Muscle of leg (tissue), 11 donors: ENCODE results near the gene PDZRN3. TPM values are rescaled to one million over a fixed set of nuclear protein-coding genes. Genes with fewer than 3 reads are reported as not detected.

Source experiments
- DNase-seq: peaks from one replicate; pipeline ENCODE4 v3.0.0; 2013
- H3K27ac ChIP-seq: one replicate; pipeline ENCODE4 v1.5.1; 2013; ENCODE audit warnings: mild to moderate bottlenecking, low read length, control low read depth
- H3K27me3 ChIP-seq: one replicate; pipeline ENCODE4 v1.6.1; 2013; ENCODE audit warnings: low read length; ENCODE audit not compliant: control insufficient read depth, insufficient read depth
- H3K36me3 ChIP-seq: one replicate; pipeline ENCODE4 v1.6.1; 2013; ENCODE audit warnings: low read length; ENCODE audit not compliant: control insufficient read depth, insufficient read depth
- H3K4me1 ChIP-seq: one replicate; pipeline ENCODE4 v1.6.1; 2013; ENCODE audit warnings: low read length; ENCODE audit not compliant: control insufficient read depth, insufficient read depth
- H3K4me3 ChIP-seq: one replicate; pipeline ENCODE4 v1.5.1; 2013; ENCODE audit warnings: low read length, control low read depth
- H3K9me3 ChIP-seq: replicated peaks from 2 replicates; pipeline ENCODE4 v1.6.1; 2013; ENCODE audit warnings: low read depth, low read length; ENCODE audit not compliant: control insufficient read depth
- WGBS: methylation state at CpG from one replicate; pipeline ENCODE4 v1.1.5; 2013; ENCODE audit warnings: missing lambda C conversion rate; ENCODE audit not compliant: insufficient coverage; 5-methylcytosine and 5-hydroxymethylcytosine counted together
- polyA plus RNA-seq, 8 donors: library from polyadenylated mRNA; unstranded; fragments of 120-200 nt; gene quantifications; one replicate each; pipeline versions ENCODE4 v1.2.1 to v1.2.3, GENCODE V29; 2013; ENCODE audit warnings: inconsistent platforms in 1 of 8, low replicate concordance in 1 of 8; ENCODE audit not compliant: insufficient read length in 8 of 8, insufficient read depth in 1 of 8
- total RNA-seq: library from RNA; stranded (reverse); fragments of 120-200 nt; gene quantifications from one replicate; pipeline ENCODE4 v1.2.4, GENCODE V29; 2013

The PDZRN3 gene
- total and polyA plus RNA-seq, 9 donors = 57.1 to 96.4 (median 79.7) TPM

GRCh38 chr3:73379465-73379864, 245.3 kb downstream of the PDZRN3 start:
- Histone ChIP-seq H3K4me1 (no peaks in the 10 kb centered on the region), H3K27me3 (no peaks in the 10 kb centered on the region), H3K4me3 (no peak overlapping the region), H3K9me3 (no peaks in the 10 kb centered on the region), H3K27ac (no peak overlapping the region), H3K36me3 (peaks cover 14% of the 10 kb centered on the region)
- no peak for DNase-seq
- no CpG with 5 or more reads among the region's 2 CpGs for WGBS

GRCh38 chr3:73378207-73378606, 246.5 kb downstream of the PDZRN3 start:
- no peaks in the 10 kb centered on the region for H3K27me3 ChIP-seq
- H3K27ac ChIP-seq = no peak overlapping the region
- H3K4me3 ChIP-seq = no peak overlapping the region
- no CpG with 5 or more reads among the region's 2 CpGs for WGBS
- no peaks in the 10 kb centered on the region for H3K9me3 ChIP-seq
- H3K4me1 ChIP-seq = no peaks in the 10 kb centered on the region
- no peak for DNase-seq
- peaks cover 1% of the 10 kb centered on the region for H3K36me3 ChIP-seq

GRCh38 chr3:73365756-73366397, 258.9 kb downstream of the PDZRN3 start:
- H3K27ac ChIP-seq = peak overlapping the region; percentile 55
- H3K4me1 ChIP-seq = peaks cover 5% of the 10 kb centered on the region
- no peaks in the 10 kb centered on the region for H3K36me3 ChIP-seq
- H3K27me3 ChIP-seq = no peaks in the 10 kb centered on the region
- WGBS = 48% methylated on average over 12 of the region's 12 CpGs
- no peaks in the 10 kb centered on the region for H3K9me3 ChIP-seq
- peak; percentile 95 for DNase-seq
- no peak overlapping the region for H3K4me3 ChIP-seq

GRCh38 chr3:73364517-73364916, 260.2 kb downstream of the PDZRN3 start:
- WGBS = 57% methylated on average over 1 of the region's 1 CpG
- no peak for DNase-seq
- Histone ChIP-seq H3K36me3 (no peaks in the 10 kb centered on the region), H3K9me3 (no peaks in the 10 kb centered on the region), H3K27me3 (no peaks in the 10 kb centered on the region), H3K27ac (no peak overlapping the region), H3K4me3 (no peak overlapping the region), H3K4me1 (peaks cover 5% of the 10 kb centered on the region)

- Histone ChIP-seq H3K27me3 (no peaks in the 10 kb centered on the region), H3K4me1 (peaks cover 5% of the 10 kb centered on the region), H3K27ac (no peak overlapping the region), H3K9me3 (peaks cover 3% of the 10 kb centered on the region), H3K36me3 (no peaks in the 10 kb centered on the region), H3K4me3 (no peak overlapping the region)
- WGBS = no CpG with 5 or more reads among the region's 3 CpGs
- DNase-seq = no peak
These were observed 261.6 kb downstream of the PDZRN3 start for GRCh38 chr3:73363093-73363492.

GRCh38 chr3:73361591-73361990, 263.1 kb downstream of the PDZRN3 start:
- no CpG with 5 or more reads among the region's 3 CpGs for WGBS
- no peak for DNase-seq
- Histone ChIP-seq H3K4me3 (no peak overlapping the region), H3K9me3 (peaks cover 3% of the 10 kb centered on the region), H3K27ac (no peak overlapping the region), H3K4me1 (peaks cover 5% of the 10 kb centered on the region), H3K36me3 (no peaks in the 10 kb centered on the region), H3K27me3 (no peaks in the 10 kb centered on the region)

GRCh38 chr3:73353649-73354217, 271.0 kb downstream of the PDZRN3 start:
- Histone ChIP-seq H3K4me1 (no peaks in the 10 kb centered on the region), H3K9me3 (no peaks in the 10 kb centered on the region), H3K36me3 (no peaks in the 10 kb centered on the region), H3K27ac (no peak overlapping the region), H3K27me3 (no peaks in the 10 kb centered on the region), H3K4me3 (no peak overlapping the region)
- no peak for DNase-seq
- 61% methylated on average over 3 of the region's 7 CpGs for WGBS

GRCh38 chr3:73352841-73353645, 271.7 kb downstream of the PDZRN3 start:
- Histone ChIP-seq H3K4me3 (no peak overlapping the region), H3K4me1 (no peaks in the 10 kb centered on the region), H3K27me3 (no peaks in the 10 kb centered on the region), H3K9me3 (no peaks in the 10 kb centered on the region), H3K27ac (no peak overlapping the region), H3K36me3 (no peaks in the 10 kb centered on the region)
- no CpG with 5 or more reads among the region's 8 CpGs for WGBS
- DNase-seq = no peak

- no peaks in the 10 kb centered on the region for H3K4me1 ChIP-seq
- no peaks in the 10 kb centered on the region for H3K9me3 ChIP-seq
- H3K4me3 ChIP-seq = no peak overlapping the region
- 57% methylated on average over 8 of the region's 9 CpGs for WGBS
- H3K27ac ChIP-seq = no peak overlapping the region
- H3K36me3 ChIP-seq = no peaks in the 10 kb centered on the region
- H3K27me3 ChIP-seq = no peaks in the 10 kb centered on the region
- peak; percentile 43 for DNase-seq
These were observed 273.2 kb downstream of the PDZRN3 start for GRCh38 chr3:73351423-73352071.

GRCh38 chr3:73350996-73351395, 273.7 kb downstream of the PDZRN3 start:
- H3K4me1 ChIP-seq = no peaks in the 10 kb centered on the region
- WGBS = 33% methylated on average over 3 of the region's 6 CpGs
- no peak overlapping the region for H3K4me3 ChIP-seq
- no peaks in the 10 kb centered on the region for H3K27me3 ChIP-seq
- peak; percentile 15 for DNase-seq
- no peaks in the 10 kb centered on the region for H3K9me3 ChIP-seq
- H3K36me3 ChIP-seq = no peaks in the 10 kb centered on the region
- no peak overlapping the region for H3K27ac ChIP-seq
